HEK293 (cell line): ENCODE results near the gene MAGOH.
"Not testable (repeated sequence)": the region's sequence is repeated elsewhere in the genome, so short reads cannot be mapped to it uniquely, and the experiment has no call there.

Experiments used
- CTCF ChIP-seq: fragments of 450-650 bp; formaldehyde crosslinking; IDR thresholded peaks from 2 replicates; pipeline ENCODE4 v1.5.1; 2016; ENCODE audit warnings: missing biosample characterization, missing genetic modification characterization
- GLIS1 ChIP-seq: fragments of 450-650 bp; formaldehyde crosslinking; IDR thresholded peaks from 2 replicates; pipeline ENCODE4 v1.5.1; 2016; ENCODE audit warnings: missing biosample characterization, missing genetic modification characterization
- HOXC10 ChIP-seq: sonication (generic); formaldehyde crosslinking; IDR thresholded peaks from 2 replicates; pipeline ENCODE4 v1.8.1; 2023; ENCODE audit warnings: mild to moderate bottlenecking, missing genetic modification reagents
- PRDM1 ChIP-seq: fragments of 450-650 bp; formaldehyde crosslinking; IDR thresholded peaks from 2 replicates; pipeline ENCODE4; 2016; ENCODE audit warnings: missing biosample characterization, missing genetic modification characterization
- RBAK ChIP-seq: fragments of 450-650 bp; formaldehyde crosslinking; IDR thresholded peaks from 2 replicates; pipeline ENCODE4 v1.5.1; 2016; ENCODE audit warnings: missing biosample characterization, missing genetic modification characterization
- ZNF292 ChIP-seq: fragments of 450-650 bp; formaldehyde crosslinking; IDR thresholded peaks from 2 replicates; pipeline ENCODE4 v1.5.1; 2016; ENCODE audit warnings: low read depth, missing biosample characterization, missing genetic modification characterization, borderline replicate concordance

DNA sequence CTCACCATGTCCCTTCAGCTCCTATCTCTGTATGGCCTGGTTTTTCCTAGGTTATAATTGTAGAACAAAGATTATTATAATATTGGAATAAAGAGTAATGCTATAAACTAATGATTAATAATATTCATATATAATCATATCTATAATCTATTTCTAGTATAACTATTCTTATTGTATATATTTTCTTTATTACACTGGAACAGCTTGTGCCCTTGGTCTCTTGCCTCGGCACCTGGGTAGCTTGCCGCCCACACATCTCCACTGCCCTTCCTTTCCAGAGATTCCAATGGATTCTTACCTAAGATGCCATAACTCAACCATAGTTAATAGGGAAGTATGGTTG lies 52.4 kb downstream of the MAGOH start:
- TF ChIP-seq CTCF (tag by site-specific recombination); GLIS1 (tag by site-specific recombination); ZNF292; RBAK (tag by site-specific recombination); PRDM1; HOXC10: not testable (repeated sequence)
